Panc1 (cell line): Measurements from ENCODE around the gene MYL5. TPM values are rescaled to one million over a fixed set of nuclear protein-coding genes. Genes with fewer than 3 reads are reported as not detected.
"Not testable (repeated sequence)": the region's sequence is repeated elsewhere in the genome, so short reads cannot be mapped to it uniquely, and the experiment has no call there.

Source experiments
- ATAC-seq: fragments of 200-7000 bp; cut with Tn5 transposase; 2 replicates; pipeline ENCODE4 v1.9.1; 2020; ENCODE audit warnings: mild to moderate bottlenecking, moderate library complexity
- BruUV-seq: library from RNA; stranded (reverse); fragments of 400-500 nt; replicated peaks from 2 replicates; lab custom pipeline; 2021; lab: Mats Ljungman, UMichigan
- CTCF ChIA-PET: fragments of 300-600 bp; sonication (Branson Sonifier 250); formaldehyde crosslinking; loops from one replicate; lab custom pipeline; 2022; ENCODE audit warnings: antibody characterized with exemption; lab: Charles Lee
- POLR2A ChIA-PET: fragments of 300-600 bp; sonication (Branson Sonifier 250); formaldehyde crosslinking; loops from one replicate; lab custom pipeline; 2022; ENCODE audit warnings: antibody characterized with exemption; lab: Charles Lee
- DNase-seq: peaks from one replicate; pipeline ENCODE4 v3.0.0-alpha.2; 2010; ENCODE audit warnings: low read depth, low spot score
- H3K27ac ChIP-seq: 2 replicates; pipeline ENCODE4 v1.5.1; 2011; ENCODE audit warnings: mild to moderate bottlenecking, low read length, inconsistent platforms
- H3K27me3 ChIP-seq: fragments of 200-500 bp; sonication (Bioruptor generic); 2 replicates; pipeline ENCODE4 v1.6.0; 2014; ENCODE audit warnings: low read length, inconsistent platforms; ENCODE audit not compliant: control insufficient read depth, insufficient read depth
- H3K36me3 ChIP-seq: fragments of 200-500 bp; sonication (Bioruptor generic); 2 replicates; pipeline ENCODE4 v1.5.1; 2014; ENCODE audit warnings: inconsistent platforms, mild to moderate bottlenecking, low read length, moderate library complexity; ENCODE audit not compliant: control insufficient read depth, insufficient read depth
- H3K4me1 ChIP-seq: 2 replicates; pipeline ENCODE4 v1.5.1; 2011; ENCODE audit warnings: inconsistent platforms, mild to moderate bottlenecking, low read length, moderate library complexity; ENCODE audit not compliant: control insufficient read depth, insufficient read depth
- H3K4me3 ChIP-seq, 2 experiments: 2 replicates each; pipeline ENCODE4 v1.5.1; 2011 to 2012; ENCODE audit warnings: low read depth in 2 of 2, low read length in 2 of 2, mild to moderate bottlenecking in 2 of 2, inconsistent platforms in 1 of 2, moderate library complexity in 1 of 2
- H3K9me3 ChIP-seq: fragments of 200-500 bp; sonication (Bioruptor generic); 2 replicates; pipeline ENCODE4 v1.5.1; 2014; ENCODE audit warnings: low read depth, mild to moderate bottlenecking, inconsistent platforms, low read length, moderate library complexity; ENCODE audit not compliant: control insufficient read depth, insufficient read depth
- CTCF ChIP-seq: fragments of 450-650 bp; IDR thresholded peaks from 2 replicates; pipeline ENCODE4 v1.5.1; 2017; ENCODE audit warnings: mild to moderate bottlenecking
- POLR2AphosphoS5 ChIP-seq: IDR thresholded peaks from 2 replicates; pipeline ENCODE4 v1.6.1; 2012; ENCODE audit warnings: mild to moderate bottlenecking, low read depth, low read length, moderate library complexity
- SIN3A ChIP-seq: IDR thresholded peaks from 2 replicates; pipeline ENCODE4 v1.6.1; 2012; ENCODE audit warnings: low read depth, mild to moderate bottlenecking, low read length, moderate library complexity, borderline replicate concordance; ENCODE audit not compliant: insufficient read depth
- TCF7L2 ChIP-seq: IDR thresholded peaks from 2 replicates; pipeline ENCODE4 v1.6.1; 2011; ENCODE audit warnings: mild to moderate bottlenecking, low read depth, low read length, inconsistent platforms
- in situ Hi-C: cut with HindIII; loops from 2 replicates; pipeline ENCODE4 v1.10.0; 2016; ENCODE audit warnings: low sequenced_read_pairs, low pct_unique_long_range_greater_than_20kb
- intact Hi-C: fragments of 100-400 bp; cut with micrococcal nuclease; formaldehyde crosslinking; loops from one replicate; pipeline ENCODE4 v1.10.0; 2022; ENCODE audit not compliant: unreplicated experiment
- total RNA-seq: library from RNA; stranded (reverse); gene quantifications from one replicate; pipeline ENCODE4 v1.2.1, GENCODE V29; 2021; ENCODE audit not compliant: unreplicated experiment
- TF ChIP-seq, protein P1 (sequence below), 2 experiments: IDR thresholded peaks; 2 replicates each; pipeline ENCODE4 v1.6.1; 2011 to 2012; ENCODE audit warnings: low read depth in 2 of 2, control low read depth in 1 of 2, low read length in 1 of 2, mild to moderate bottlenecking in 1 of 2, moderate library complexity in 1 of 2; ENCODE audit not compliant: insufficient read depth in 1 of 2

The MYL5 gene
- total RNA-seq, 1 experiment from 2014 or later: 12.0 TPM

DNA sequence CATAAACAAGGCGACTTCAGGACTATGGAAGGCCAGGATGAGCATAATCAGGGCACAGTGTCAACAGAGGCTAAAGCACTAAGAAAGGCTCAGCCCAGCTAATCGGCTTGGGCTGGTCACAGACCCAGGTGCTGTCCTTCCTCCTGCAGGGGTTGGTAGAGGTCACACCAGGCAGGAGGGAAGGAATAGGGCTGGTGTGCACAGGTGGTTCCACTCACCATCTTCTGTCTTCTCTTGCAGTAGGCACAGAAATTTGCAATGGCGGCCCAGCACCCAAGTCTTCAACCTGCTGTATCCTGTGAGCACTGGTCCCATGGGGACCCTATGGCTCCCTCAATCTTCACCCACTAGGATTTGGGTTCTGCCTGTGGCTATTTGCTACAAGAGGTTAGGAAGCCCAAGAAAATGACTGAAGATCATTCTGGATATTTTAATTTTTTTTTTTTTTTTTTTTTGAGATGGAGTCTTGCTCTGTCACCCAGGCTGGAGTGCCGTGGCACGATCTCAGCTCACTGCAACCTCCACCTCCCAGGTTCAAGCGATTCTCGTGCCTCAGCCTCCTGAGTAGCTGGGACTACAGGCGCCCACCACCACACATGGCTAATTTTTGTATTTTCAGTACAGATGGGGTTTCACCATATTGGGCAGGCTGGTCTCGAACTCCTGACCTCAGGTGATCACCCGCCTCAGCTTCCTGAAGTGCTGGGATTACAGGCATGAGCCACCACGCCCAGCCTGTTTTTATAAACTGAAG, 4.4 kb upstream of the MYL5 start:
- H3K27ac ChIP-seq, DNase-seq, BruUV-seq, H3K4me1 ChIP-seq, in situ Hi-C loops, ATAC-seq, H3K4me3 ChIP-seq, CTCF ChIA-PET, POLR2A ChIA-PET, H3K27me3 ChIP-seq, intact Hi-C loops, H3K9me3 ChIP-seq: not testable (repeated sequence)
- peaks cover 10% of the 10 kb centered on the region for H3K36me3 ChIP-seq

DNA sequence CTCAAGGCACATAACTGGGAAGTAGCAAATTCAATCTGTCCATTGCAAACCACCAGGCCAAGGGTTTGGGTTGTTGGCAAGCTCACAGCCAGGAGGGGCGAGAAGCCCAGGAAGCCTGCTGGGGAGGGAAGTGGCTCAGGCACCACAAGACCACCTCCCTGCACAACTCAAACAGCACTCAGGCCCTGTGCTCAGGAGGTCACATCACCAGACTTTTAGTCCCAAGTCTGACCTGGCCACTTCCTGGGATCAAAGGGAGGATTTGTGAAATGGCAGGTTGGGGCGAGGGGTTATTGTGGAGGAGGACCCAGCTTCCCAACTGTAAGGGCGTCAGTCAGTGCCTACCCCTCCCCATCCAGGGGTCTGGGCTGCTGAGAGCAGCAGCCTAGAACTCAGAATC, 2.6 kb upstream of the MYL5 start:
- no peak for TF ChIP-seq SIN3A
- TF ChIP-seq, protein P1, sequence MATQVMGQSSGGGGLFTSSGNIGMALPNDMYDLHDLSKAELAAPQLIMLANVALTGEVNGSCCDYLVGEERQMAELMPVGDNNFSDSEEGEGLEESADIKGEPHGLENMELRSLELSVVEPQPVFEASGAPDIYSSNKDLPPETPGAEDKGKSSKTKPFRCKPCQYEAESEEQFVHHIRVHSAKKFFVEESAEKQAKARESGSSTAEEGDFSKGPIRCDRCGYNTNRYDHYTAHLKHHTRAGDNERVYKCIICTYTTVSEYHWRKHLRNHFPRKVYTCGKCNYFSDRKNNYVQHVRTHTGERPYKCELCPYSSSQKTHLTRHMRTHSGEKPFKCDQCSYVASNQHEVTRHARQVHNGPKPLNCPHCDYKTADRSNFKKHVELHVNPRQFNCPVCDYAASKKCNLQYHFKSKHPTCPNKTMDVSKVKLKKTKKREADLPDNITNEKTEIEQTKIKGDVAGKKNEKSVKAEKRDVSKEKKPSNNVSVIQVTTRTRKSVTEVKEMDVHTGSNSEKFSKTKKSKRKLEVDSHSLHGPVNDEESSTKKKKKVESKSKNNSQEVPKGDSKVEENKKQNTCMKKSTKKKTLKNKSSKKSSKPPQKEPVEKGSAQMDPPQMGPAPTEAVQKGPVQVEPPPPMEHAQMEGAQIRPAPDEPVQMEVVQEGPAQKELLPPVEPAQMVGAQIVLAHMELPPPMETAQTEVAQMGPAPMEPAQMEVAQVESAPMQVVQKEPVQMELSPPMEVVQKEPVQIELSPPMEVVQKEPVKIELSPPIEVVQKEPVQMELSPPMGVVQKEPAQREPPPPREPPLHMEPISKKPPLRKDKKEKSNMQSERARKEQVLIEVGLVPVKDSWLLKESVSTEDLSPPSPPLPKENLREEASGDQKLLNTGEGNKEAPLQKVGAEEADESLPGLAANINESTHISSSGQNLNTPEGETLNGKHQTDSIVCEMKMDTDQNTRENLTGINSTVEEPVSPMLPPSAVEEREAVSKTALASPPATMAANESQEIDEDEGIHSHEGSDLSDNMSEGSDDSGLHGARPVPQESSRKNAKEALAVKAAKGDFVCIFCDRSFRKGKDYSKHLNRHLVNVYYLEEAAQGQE (IDR thresholded peaks at IDR 0.05; ENCODE audit: insufficient read depth in 1 of 2, low read depth in 2 of 2, low read length in 1 of 2): no peak
- no peak for TF ChIP-seq POLR2AphosphoS5
- TF ChIP-seq TCF7L2: no peak
- no peak for TF ChIP-seq CTCF
- CTCF ChIA-PET: no interaction called here
- Histone ChIP-seq H3K27ac (no peak overlapping the region), H3K4me1 (peaks cover 8% of the 10 kb centered on the region), H3K4me3 (no peak overlapping the region), H3K27me3 (no peaks in the 10 kb centered on the region), H3K9me3 (no peaks in the 10 kb centered on the region), H3K36me3 (peaks cover 10% of the 10 kb centered on the region)
- in situ Hi-C loops (no loop called here), intact Hi-C loops (no loop called here)
- no peak for DNase-seq
- ATAC-seq: no peak
- POLR2A ChIA-PET: no interaction called here
- no TSS peak for BruUV-seq
